ENCODE results near the gene DDX24.

Gene DDX24

GRCh38 chr14:93998871-93999403, 82.1 kb downstream of the DDX24 start:
- Mint-ChIP-seq H3K36me3 (ENCODE audit: low read depth) (no peaks in the 10 kb centered on the region), H3K9me3 (no peaks in the 10 kb centered on the region), H3K4me1 (ENCODE audit: low read depth) (peaks cover 36% of the 10 kb centered on the region), H3K27me3 (ENCODE audit: low read depth) (no peaks in the 10 kb centered on the region), H3K27ac (peak overlapping the region; percentile 5), H3K4me3 (no peak overlapping the region)
